Mesenchymal stem cell (in vitro differentiated cells and primary cell): Measurements from ENCODE around the gene TMEM72.

Experiments used
- DNase-seq: peaks from one replicate; pipeline ENCODE4 v3.0.0-alpha.2; 2013
- H2AFZ ChIP-seq: one replicate; pipeline ENCODE4 v1.6.1; 2013; ENCODE audit warnings: low read depth, mild to moderate bottlenecking, control low read depth, inconsistent platforms, low read length, moderate library complexity
- H2AK5ac ChIP-seq: 2 replicates; pipeline ENCODE4 v1.6.1; 2013; ENCODE audit warnings: low read length, moderate library complexity, mild to moderate bottlenecking, inconsistent platforms; ENCODE audit not compliant: severe bottlenecking
- H2BK120ac ChIP-seq: one replicate; pipeline ENCODE4 v1.6.1; 2013; ENCODE audit warnings: low read depth, mild to moderate bottlenecking, inconsistent platforms, low read length, moderate library complexity
- H2BK12ac ChIP-seq, 2 experiments: one replicate each; pipeline ENCODE4 v1.6.1; 2013; ENCODE audit warnings: inconsistent platforms in 2 of 2, low read length in 2 of 2, mild to moderate bottlenecking in 2 of 2, moderate library complexity in 2 of 2, control low read depth in 1 of 2
- H2BK15ac ChIP-seq: one replicate; pipeline ENCODE4 v1.6.1; 2013; ENCODE audit warnings: mild to moderate bottlenecking, low read depth, inconsistent platforms; ENCODE audit not compliant: poor library complexity, severe bottlenecking
- H2BK5ac ChIP-seq: 2 replicates; pipeline ENCODE4 v1.6.1; 2013; ENCODE audit warnings: low read depth, mild to moderate bottlenecking, low read length, control low read depth, inconsistent platforms; ENCODE audit not compliant: poor library complexity, severe bottlenecking
- H3K14ac ChIP-seq, 2 experiments: one replicate each; pipeline ENCODE4 v1.6.1; 2013; ENCODE audit warnings: inconsistent platforms in 2 of 2, low read length in 2 of 2, control low read depth in 1 of 2, mild to moderate bottlenecking in 1 of 2, moderate library complexity in 1 of 2
- H3K18ac ChIP-seq, 2 experiments: one replicate each; pipeline ENCODE4 v1.6.1; 2013; ENCODE audit warnings: inconsistent platforms in 2 of 2, low read length in 2 of 2, control low read depth in 1 of 2, low read depth in 1 of 2, mild to moderate bottlenecking in 1 of 2
- H3K23ac ChIP-seq, 2 experiments: one replicate each; pipeline ENCODE4 v1.6.1; 2013; ENCODE audit warnings: inconsistent platforms in 2 of 2, low read length in 2 of 2, mild to moderate bottlenecking in 2 of 2, moderate library complexity in 2 of 2, control low read depth in 1 of 2
- H3K27ac ChIP-seq: 2 replicates; pipeline ENCODE4 v1.5.1; 2013; ENCODE audit warnings: mild to moderate bottlenecking, moderate library complexity, low read length, control low read depth, inconsistent platforms; ENCODE audit not compliant: poor library complexity, severe bottlenecking
- H3K27me3 ChIP-seq, 2 experiments: 2 replicates each; pipeline versions ENCODE4 v1.6.1 to v1.7.0; 2013; ENCODE audit warnings: low read length in 2 of 2, mild to moderate bottlenecking in 2 of 2, moderate library complexity in 2 of 2, control low read depth in 1 of 2, inconsistent platforms in 1 of 2; ENCODE audit not compliant: control insufficient read depth in 1 of 2, insufficient read depth in 1 of 2
- H3K36me3 ChIP-seq, 2 experiments: 2 replicates each; pipeline versions ENCODE4 v1.6.1 to v1.7.0; 2013; ENCODE audit warnings: low read length in 2 of 2, control low read depth in 1 of 2, inconsistent platforms in 1 of 2, low read depth in 1 of 2, mild to moderate bottlenecking in 1 of 2; ENCODE audit not compliant: insufficient read depth in 2 of 2, control insufficient read depth in 1 of 2
- H3K4ac ChIP-seq, 2 experiments: one replicate each; pipeline ENCODE4 v1.6.1; 2013; ENCODE audit warnings: inconsistent platforms in 2 of 2, low read length in 2 of 2, mild to moderate bottlenecking in 2 of 2, moderate library complexity in 2 of 2, control low read depth in 1 of 2, low read depth in 1 of 2
- H3K4me1 ChIP-seq: 2 replicates; pipeline ENCODE4 v1.6.1; 2013; ENCODE audit warnings: low read depth, low read length, control low read depth; ENCODE audit not compliant: control insufficient read depth, insufficient read depth
- H3K4me2 ChIP-seq: 2 replicates; pipeline ENCODE4 v1.6.1; 2013; ENCODE audit warnings: low read length, mild to moderate bottlenecking, inconsistent platforms; ENCODE audit not compliant: poor library complexity, severe bottlenecking
- H3K4me3 ChIP-seq, 2 experiments: 2 replicates each; pipeline versions ENCODE4 v1.5.1 to v1.7.0; 2013; ENCODE audit warnings: low read length in 2 of 2, mild to moderate bottlenecking in 2 of 2, control low read depth in 1 of 2, low read depth in 1 of 2; ENCODE audit not compliant: insufficient read depth in 1 of 2
- H3K79me1 ChIP-seq: replicated peaks from 2 replicates; pipeline ENCODE4 v1.6.1; 2013; ENCODE audit warnings: mild to moderate bottlenecking, control low read depth, low read length, inconsistent platforms; ENCODE audit not compliant: poor library complexity, severe bottlenecking
- H3K9ac ChIP-seq: 2 replicates; pipeline ENCODE4 v1.7.0; 2013; ENCODE audit warnings: mild to moderate bottlenecking, low read length, moderate library complexity
- H3K9me3 ChIP-seq: 2 replicates; pipeline ENCODE4 v1.7.0; 2013; ENCODE audit warnings: mild to moderate bottlenecking, low read length; ENCODE audit not compliant: control insufficient read depth
- H4K8ac ChIP-seq: one replicate; pipeline ENCODE4 v1.6.1; 2013; ENCODE audit warnings: inconsistent platforms, mild to moderate bottlenecking, low read length, moderate library complexity
- H4K91ac ChIP-seq: one replicate; pipeline ENCODE4 v1.6.1; 2013; ENCODE audit warnings: mild to moderate bottlenecking, low read length, inconsistent platforms
- WGBS: methylation state at CpG from one replicate; pipeline ENCODE4 v1.1.7; 2013; ENCODE audit warnings: mixed read lengths; 5-methylcytosine and 5-hydroxymethylcytosine counted together

Gene TMEM72

DNA sequence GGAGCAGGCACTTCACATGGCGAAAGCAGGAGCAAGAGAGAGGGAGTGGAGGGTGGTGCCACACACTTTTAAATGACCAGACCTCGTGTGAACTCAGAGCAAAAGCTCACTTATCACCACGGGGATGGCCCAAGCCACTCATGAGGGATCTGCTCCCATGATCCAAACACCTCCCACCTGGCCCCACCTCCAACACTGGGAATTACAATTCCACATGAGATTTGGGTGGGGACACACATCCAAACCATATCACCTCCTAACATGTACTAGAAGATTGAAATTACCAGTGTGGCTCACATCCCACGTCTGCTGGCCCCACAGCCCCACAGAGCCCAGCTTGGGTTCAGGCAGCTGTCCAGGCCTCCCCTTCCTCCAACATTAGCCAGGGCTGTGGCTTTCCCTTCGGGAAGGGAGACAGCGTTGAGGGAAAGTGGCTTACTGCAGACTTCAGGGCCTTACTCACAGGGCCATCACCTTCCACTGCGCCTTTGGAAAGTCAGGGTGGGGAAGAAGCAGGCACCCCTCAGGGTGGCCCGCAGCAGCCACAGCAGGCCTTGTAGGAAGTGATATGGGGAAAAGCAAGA is 59.8 kb downstream of the TMEM72 start:
- H3K27ac ChIP-seq: no peak overlapping the region
- H3K4me2 ChIP-seq: no peak overlapping the region
- H2BK5ac ChIP-seq: no peak overlapping the region
- no peak overlapping the region for H2AFZ ChIP-seq
- no peak overlapping the region for H3K14ac ChIP-seq
- 90% methylated on average over 6 of the region's 8 CpGs for WGBS
- H3K27me3 ChIP-seq: no peaks in the 10 kb centered on the region
- no peak overlapping the region for H2BK120ac ChIP-seq
- H3K18ac ChIP-seq: no peak overlapping the region
- no peak overlapping the region for H2AK5ac ChIP-seq
- DNase-seq: no peak
- no peaks in the 10 kb centered on the region for H3K9me3 ChIP-seq
- peak overlapping the region in 1 of 2 experiments; percentile 7 for H2BK12ac ChIP-seq
- H2BK15ac ChIP-seq: no peak overlapping the region
- no peak overlapping the region for H3K23ac ChIP-seq
- H3K36me3 ChIP-seq: peaks cover 22 to 40% of the 10 kb centered on the region in 2 experiments
- peaks cover 35% of the 10 kb centered on the region for H3K4me1 ChIP-seq
- H3K4me3 ChIP-seq: no peak overlapping the region
- H4K8ac ChIP-seq: no peak overlapping the region
- no peak overlapping the region for H3K9ac ChIP-seq
- H3K4ac ChIP-seq: no peak overlapping the region
- no peak overlapping the region for H4K91ac ChIP-seq
- H3K79me1 ChIP-seq: peaks cover 18% of the 10 kb centered on the region

- H3K4ac ChIP-seq: no peak overlapping the region
- peaks cover 18% of the 10 kb centered on the region for H3K79me1 ChIP-seq
- no peak overlapping the region for H3K4me2 ChIP-seq
- H2BK5ac ChIP-seq: no peak overlapping the region
- no peak for DNase-seq
- H2BK12ac ChIP-seq: no peak overlapping the region
- peaks cover 37% of the 10 kb centered on the region for H3K4me1 ChIP-seq
- H3K14ac ChIP-seq: no peak overlapping the region
- H2BK120ac ChIP-seq: no peak overlapping the region
- no peaks in the 10 kb centered on the region for H3K9me3 ChIP-seq
- H2BK15ac ChIP-seq: no peak overlapping the region
- WGBS: 96% methylated on average over 11 of the region's 11 CpGs
- no peak overlapping the region for H2AFZ ChIP-seq
- H3K9ac ChIP-seq: no peak overlapping the region
- H4K91ac ChIP-seq: no peak overlapping the region
- no peak overlapping the region for H4K8ac ChIP-seq
- H3K27ac ChIP-seq: no peak overlapping the region
- no peaks in the 10 kb centered on the region for H3K27me3 ChIP-seq
- H3K4me3 ChIP-seq: no peak overlapping the region
- H3K23ac ChIP-seq: no peak overlapping the region
- H2AK5ac ChIP-seq: no peak overlapping the region
- no peak overlapping the region for H3K18ac ChIP-seq
- H3K36me3 ChIP-seq: peaks cover 27 to 41% of the 10 kb centered on the region in 2 experiments
Observed at GRCh38 chr10:44971434-44971833, 60.3 kb downstream of the TMEM72 start.

- Histone ChIP-seq H3K36me3 (peaks cover 34 to 47% of the 10 kb centered on the region in 2 experiments), H3K27ac (no peak overlapping the region), H3K4me2 (no peak overlapping the region), H4K8ac (no peak overlapping the region), H3K79me1 (peaks cover 21% of the 10 kb centered on the region), H2AFZ (no peak overlapping the region), H3K14ac (no peak overlapping the region), H2BK12ac (no peak overlapping the region), H3K4me3 (no peak overlapping the region), H3K27me3 (no peaks in the 10 kb centered on the region), H3K9ac (no peak overlapping the region), H3K18ac (no peak overlapping the region), H2BK120ac (no peak overlapping the region), H3K4ac (no peak overlapping the region), H2BK5ac (no peak overlapping the region), H3K23ac (no peak overlapping the region), H3K9me3 (no peaks in the 10 kb centered on the region), H2AK5ac (no peak overlapping the region), H3K4me1 (peaks cover 41% of the 10 kb centered on the region), H2BK15ac (no peak overlapping the region), H4K91ac (no peak overlapping the region)
- no peak for DNase-seq
- 96% methylated on average over 10 of the region's 12 CpGs for WGBS
Observed at GRCh38 chr10:44971935-44972757, 61.0 kb downstream of the TMEM72 start.

DNA sequence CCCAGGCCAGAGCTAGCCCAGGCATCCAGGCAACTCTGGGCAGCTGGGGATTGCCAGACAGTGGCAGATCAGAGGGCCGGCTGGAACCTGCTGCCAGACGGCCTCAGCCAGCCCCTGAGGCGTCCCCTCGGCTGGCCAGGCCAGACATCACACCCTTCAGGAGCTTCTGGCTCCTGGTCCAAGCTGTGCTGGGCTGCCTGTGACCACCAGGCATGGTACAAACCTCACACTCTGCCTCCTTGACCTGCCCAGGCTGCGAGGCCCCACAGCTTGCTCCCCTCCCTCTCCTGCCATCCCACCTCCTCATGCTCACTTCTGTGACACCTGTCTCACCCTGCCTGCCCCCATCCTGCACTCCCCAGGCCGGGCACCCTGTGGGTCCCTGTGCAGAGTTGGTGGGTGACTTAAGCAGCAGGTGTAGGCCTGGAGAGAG is 61.8 kb downstream of the TMEM72 start:
- Histone ChIP-seq H2BK12ac (peak overlapping the region in 1 of 2 experiments; percentile 7), H3K4me2 (no peak overlapping the region), H3K9me3 (no peaks in the 10 kb centered on the region), H3K79me1 (peaks cover 19% of the 10 kb centered on the region), H3K4ac (no peak overlapping the region), H4K91ac (peak overlapping the region; percentile 5), H3K23ac (no peak overlapping the region), H2AK5ac (no peak overlapping the region), H3K27ac (no peak overlapping the region), H3K9ac (no peak overlapping the region), H2BK15ac (no peak overlapping the region), H3K4me3 (no peak overlapping the region), H2BK5ac (no peak overlapping the region), H4K8ac (peak overlapping the region; percentile 19), H3K36me3 (peaks cover 41 to 54% of the 10 kb centered on the region in 2 experiments), H3K4me1 (peaks cover 43% of the 10 kb centered on the region), H3K18ac (no peak overlapping the region), H3K14ac (no peak overlapping the region), H2BK120ac (no peak overlapping the region), H3K27me3 (no peaks in the 10 kb centered on the region), H2AFZ (no peak overlapping the region)
- no peak for DNase-seq
- WGBS: 73% methylated on average over 5 of the region's 6 CpGs
